ENCODE results near the gene PIK3R4. TPM values are rescaled to one million over a fixed set of nuclear protein-coding genes. Genes with fewer than 3 reads are reported as not detected.
A peak's percentile ranks its signal among the peaks of the same experiment; 100 is the strongest.

PIK3R4 gene
- polyA plus RNA-seq, 1 donor, result 28.7 TPM

DNA sequence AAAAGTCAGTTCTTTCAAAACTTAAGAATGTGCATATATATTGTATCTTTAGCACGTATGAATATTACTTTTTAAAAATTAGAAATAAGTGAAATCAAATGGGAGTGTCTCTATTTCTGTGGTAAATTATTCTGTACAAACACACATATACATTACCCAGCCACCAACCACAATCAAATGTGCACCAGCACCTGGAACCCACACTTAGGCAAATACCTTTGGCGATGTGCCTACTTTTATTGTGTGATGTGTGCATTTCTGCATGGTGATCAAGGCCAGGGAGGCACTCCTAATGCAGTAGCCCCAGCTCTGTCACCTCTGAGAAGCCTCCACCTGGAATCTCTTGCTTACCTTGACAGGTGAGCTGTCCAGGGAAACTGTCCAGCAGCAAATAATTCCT, 76.9 kb downstream of the PIK3R4 start:
- Histone ChIP-seq H3K36me3 (ENCODE audit: control insufficient read depth, insufficient read depth, low read length) (peaks cover 12% of the 10 kb centered on the region), H3K4me1 (ENCODE audit: control insufficient read depth, insufficient read depth, low read length) (no peaks in the 10 kb centered on the region), H3K9me3 (ENCODE audit: control insufficient read depth, low read depth, low read length) (no peaks in the 10 kb centered on the region), H3K27me3 (ENCODE audit: control insufficient read depth, insufficient read depth, low read length) (no peaks in the 10 kb centered on the region), H3K4me3 (ENCODE audit: low read length) (no peak overlapping the region), H3K27ac (ENCODE audit: low read length) (no peak overlapping the region)
- no peak for DNase-seq
- WGBS (ENCODE audit: insufficient coverage, low lambda C conversion rate), result 100% methylated on average over 1 of the region's 2 CpGs

DNA sequence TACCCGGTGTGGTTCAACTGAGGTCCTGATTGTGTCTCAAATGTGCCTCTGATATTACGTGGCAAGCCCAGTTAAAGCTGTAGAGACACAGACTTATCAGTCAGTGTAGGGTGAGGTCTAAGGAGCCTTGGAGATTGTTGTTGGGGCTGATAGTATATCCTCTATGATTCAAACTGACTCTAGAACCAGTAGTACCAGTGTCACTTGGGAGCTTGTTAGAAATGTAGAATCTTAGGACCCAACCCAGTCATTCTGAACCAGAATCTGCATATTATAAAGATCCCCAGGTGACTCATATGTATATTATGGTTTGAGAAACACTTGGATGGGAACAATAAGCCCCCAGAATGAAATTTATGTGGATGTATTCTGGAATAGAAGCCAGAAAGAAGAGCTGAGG, 83.5 kb downstream of the PIK3R4 start:
- H3K27me3 ChIP-seq (ENCODE audit: control insufficient read depth, insufficient read depth, low read length), result no peaks in the 10 kb centered on the region
- H3K4me1 ChIP-seq (ENCODE audit: control insufficient read depth, insufficient read depth, low read length), result no peaks in the 10 kb centered on the region
- no CpG with 5 or more reads among the region's 2 CpGs for WGBS (ENCODE audit: insufficient coverage, low lambda C conversion rate)
- H3K36me3 ChIP-seq (ENCODE audit: control insufficient read depth, insufficient read depth, low read length), result no peaks in the 10 kb centered on the region
- no peaks in the 10 kb centered on the region for H3K9me3 ChIP-seq (ENCODE audit: control insufficient read depth, low read depth, low read length)
- DNase-seq, result no peak
- H3K4me3 ChIP-seq (ENCODE audit: low read length), result no peak overlapping the region
- no peak overlapping the region for H3K27ac ChIP-seq (ENCODE audit: low read length)

DNA sequence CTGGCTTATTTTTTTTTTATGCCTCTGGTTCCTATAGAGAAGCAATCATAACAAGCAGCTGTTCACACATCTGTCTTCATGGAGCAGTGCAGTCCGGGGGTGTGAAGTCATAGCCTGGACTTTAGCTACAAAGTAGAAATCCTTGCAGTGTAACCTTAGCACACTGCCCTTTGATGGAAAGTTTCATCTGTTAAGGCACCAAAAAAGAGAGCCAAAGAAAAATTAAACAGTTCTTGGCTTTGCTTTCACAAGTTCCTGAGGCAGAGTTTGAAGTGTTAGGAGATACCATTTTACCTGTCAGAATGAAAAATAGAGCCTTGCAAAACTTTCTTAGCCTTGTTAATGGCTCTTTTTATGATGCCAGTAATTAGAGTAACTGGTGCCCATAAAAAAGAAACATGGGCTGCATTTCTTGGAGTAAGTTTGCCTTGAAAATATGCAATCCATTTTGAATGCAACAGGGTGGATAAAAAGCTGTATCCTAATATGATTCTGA, 84.1 kb downstream of the PIK3R4 start:
- no peaks in the 10 kb centered on the region for H3K36me3 ChIP-seq (ENCODE audit: control insufficient read depth, insufficient read depth, low read length)
- DNase-seq, result peak in 1 of 2 donors; percentile 15
- no peak overlapping the region for H3K27ac ChIP-seq (ENCODE audit: low read length)
- WGBS (ENCODE audit: insufficient coverage, low lambda C conversion rate), result no CpG with 5 or more reads among the region's 1 CpG
- H3K4me3 ChIP-seq (ENCODE audit: low read length), result no peak overlapping the region
- H3K27me3 ChIP-seq (ENCODE audit: control insufficient read depth, insufficient read depth, low read length), result no peaks in the 10 kb centered on the region
- no peaks in the 10 kb centered on the region for H3K9me3 ChIP-seq (ENCODE audit: control insufficient read depth, low read depth, low read length)
- H3K4me1 ChIP-seq (ENCODE audit: control insufficient read depth, insufficient read depth, low read length), result no peaks in the 10 kb centered on the region

DNA sequence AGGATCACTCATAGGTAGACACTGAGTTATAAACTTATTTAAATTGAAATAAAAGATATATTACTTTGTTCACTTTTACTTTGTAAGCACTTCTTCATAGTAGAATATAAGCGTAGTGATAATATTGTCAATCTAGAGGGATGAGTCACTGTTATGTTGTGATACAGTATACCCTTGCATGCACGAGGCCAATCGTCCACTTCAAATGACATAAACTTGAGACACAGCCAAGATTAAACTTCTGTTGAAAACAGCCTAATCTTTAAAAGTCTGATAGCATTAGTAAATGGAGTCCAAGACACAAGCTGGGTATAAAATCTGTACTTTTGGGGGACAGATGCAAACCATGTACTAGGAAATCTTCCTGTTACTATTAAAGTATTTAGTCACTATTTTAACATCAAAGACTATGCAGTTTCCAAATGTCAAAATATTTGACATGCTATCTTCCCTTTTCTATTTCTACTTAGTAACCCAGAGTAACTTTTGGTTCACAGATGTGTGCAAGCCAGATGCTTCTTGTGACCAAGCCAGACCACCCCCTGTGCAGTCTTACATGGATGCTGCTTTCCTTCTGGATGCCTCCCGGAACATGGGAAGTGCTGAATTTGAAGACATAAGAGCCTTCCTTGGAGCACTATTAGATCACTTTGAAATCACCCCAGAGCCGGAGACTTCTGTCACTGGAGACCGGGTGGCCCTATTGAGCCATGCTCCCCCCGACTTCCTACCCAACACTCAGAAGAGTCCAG, 85.3 kb downstream of the PIK3R4 start:
- H3K27me3 ChIP-seq (ENCODE audit: control insufficient read depth, insufficient read depth, low read length), result no peaks in the 10 kb centered on the region
- H3K4me1 ChIP-seq (ENCODE audit: control insufficient read depth, insufficient read depth, low read length), result no peaks in the 10 kb centered on the region
- no peak overlapping the region for H3K27ac ChIP-seq (ENCODE audit: low read length)
- H3K36me3 ChIP-seq (ENCODE audit: control insufficient read depth, insufficient read depth, low read length), result no peaks in the 10 kb centered on the region
- H3K9me3 ChIP-seq (ENCODE audit: control insufficient read depth, low read depth, low read length), result no peaks in the 10 kb centered on the region
- no peak for DNase-seq
- 37% methylated on average over 2 of the region's 7 CpGs for WGBS (ENCODE audit: insufficient coverage, low lambda C conversion rate)
- H3K4me3 ChIP-seq (ENCODE audit: low read length), result no peak overlapping the region

DNA sequence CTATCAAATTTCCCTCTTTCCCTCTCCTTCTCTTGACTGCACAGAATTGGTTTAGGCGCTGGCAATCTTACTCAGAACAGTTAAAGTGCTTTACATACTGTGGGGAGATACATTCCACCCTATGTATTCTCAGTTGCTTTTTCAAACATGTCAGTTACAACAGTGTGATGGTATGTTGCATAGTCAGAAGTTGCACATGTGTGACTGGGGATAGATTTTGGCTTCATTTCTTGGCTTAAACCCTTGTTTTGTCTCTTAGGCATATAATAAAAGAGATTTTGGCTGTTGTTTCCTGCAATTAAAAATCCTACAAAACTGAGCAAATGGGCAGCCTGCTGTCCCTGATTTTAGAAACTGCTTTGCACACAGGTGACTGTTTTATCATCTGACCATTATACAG, 86.7 kb downstream of the PIK3R4 start:
- DNase-seq, result no peak
- no CpG with 5 or more reads among the region's 1 CpG for WGBS (ENCODE audit: insufficient coverage, low lambda C conversion rate)
- Histone ChIP-seq H3K4me1 (ENCODE audit: control insufficient read depth, insufficient read depth, low read length) (no peaks in the 10 kb centered on the region), H3K4me3 (ENCODE audit: low read length) (no peak overlapping the region), H3K36me3 (ENCODE audit: control insufficient read depth, insufficient read depth, low read length) (no peaks in the 10 kb centered on the region), H3K27me3 (ENCODE audit: control insufficient read depth, insufficient read depth, low read length) (no peaks in the 10 kb centered on the region), H3K9me3 (ENCODE audit: control insufficient read depth, low read depth, low read length) (no peaks in the 10 kb centered on the region), H3K27ac (ENCODE audit: low read length) (no peak overlapping the region)

DNA sequence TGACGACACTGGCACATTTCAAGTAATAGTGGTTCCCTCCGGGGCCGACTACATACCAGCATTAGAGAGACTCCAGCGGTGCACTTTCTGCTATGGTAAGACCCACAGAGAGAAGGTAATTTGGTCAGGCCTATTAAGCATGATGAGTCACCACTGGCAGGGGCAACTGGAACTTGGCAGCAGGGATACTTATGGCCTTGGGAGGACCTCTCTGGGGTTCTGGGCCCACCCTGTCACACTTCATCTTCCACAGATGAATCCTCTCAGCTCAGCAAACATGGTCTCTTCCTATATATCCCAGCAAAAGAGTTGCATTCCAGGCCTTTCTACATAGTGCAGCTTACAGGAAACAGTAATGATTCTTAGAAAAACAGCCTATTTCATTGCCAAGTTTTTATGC, 88.0 kb downstream of the PIK3R4 start:
- Histone ChIP-seq H3K4me3 (ENCODE audit: low read length) (no peak overlapping the region), H3K4me1 (ENCODE audit: control insufficient read depth, insufficient read depth, low read length) (no peaks in the 10 kb centered on the region), H3K36me3 (ENCODE audit: control insufficient read depth, insufficient read depth, low read length) (no peaks in the 10 kb centered on the region), H3K27ac (ENCODE audit: low read length) (no peak overlapping the region), H3K27me3 (ENCODE audit: control insufficient read depth, insufficient read depth, low read length) (no peaks in the 10 kb centered on the region), H3K9me3 (ENCODE audit: control insufficient read depth, low read depth, low read length) (no peaks in the 10 kb centered on the region)
- no CpG with 5 or more reads among the region's 4 CpGs for WGBS (ENCODE audit: insufficient coverage, low lambda C conversion rate)
- no peak for DNase-seq

DNA sequence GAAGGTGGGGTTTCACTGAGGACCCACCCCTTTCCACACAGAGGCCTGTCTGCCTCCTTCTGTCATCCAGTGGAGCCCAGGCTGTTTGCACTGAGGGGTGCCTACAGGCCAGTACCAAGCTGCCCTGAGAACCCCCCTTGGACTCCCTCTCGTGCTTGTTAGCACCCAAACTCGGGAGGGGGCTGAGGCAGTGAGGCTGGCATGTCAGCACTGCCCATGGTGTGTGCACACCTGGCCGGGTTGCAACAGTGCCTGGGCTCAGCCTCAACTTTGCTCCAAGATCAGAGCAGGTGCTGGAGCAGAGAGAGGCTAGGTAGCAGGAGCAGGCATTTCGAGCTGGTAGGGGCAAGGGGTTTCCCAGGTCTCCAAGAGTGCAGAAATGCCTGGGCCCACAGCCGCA, 90.0 kb downstream of the PIK3R4 start:
- Histone ChIP-seq H3K27me3 (ENCODE audit: control insufficient read depth, insufficient read depth, low read length) (no peaks in the 10 kb centered on the region), H3K36me3 (ENCODE audit: control insufficient read depth, insufficient read depth, low read length) (no peaks in the 10 kb centered on the region), H3K9me3 (ENCODE audit: control insufficient read depth, low read depth, low read length) (no peaks in the 10 kb centered on the region), H3K4me3 (ENCODE audit: low read length) (no peak overlapping the region), H3K27ac (ENCODE audit: low read length) (no peak overlapping the region), H3K4me1 (ENCODE audit: control insufficient read depth, insufficient read depth, low read length) (no peaks in the 10 kb centered on the region)
- WGBS (ENCODE audit: insufficient coverage, low lambda C conversion rate), result no CpG with 5 or more reads among the region's 5 CpGs
- DNase-seq, result no peak

DNA sequence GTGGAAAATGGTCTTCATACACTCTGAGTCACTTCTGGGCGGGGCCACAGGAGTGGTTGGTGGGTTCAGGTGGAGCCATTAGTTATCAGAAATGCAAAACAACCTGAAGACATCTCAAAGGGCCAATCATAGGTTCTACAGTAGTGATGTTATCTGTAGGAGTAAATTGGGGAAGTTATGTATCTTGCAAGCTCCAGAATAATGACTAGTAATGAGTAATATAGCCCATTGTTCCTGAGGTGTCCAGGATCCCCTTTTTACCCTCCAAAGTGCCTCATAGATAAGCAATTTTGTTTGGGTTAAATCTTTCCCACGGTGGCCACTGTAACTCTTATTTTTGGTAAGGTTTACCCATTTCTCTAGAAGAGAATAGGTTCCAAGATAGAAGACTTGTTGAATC, 91.7 kb downstream of the PIK3R4 start:
- Histone ChIP-seq H3K27ac (ENCODE audit: low read length) (no peak overlapping the region), H3K27me3 (ENCODE audit: control insufficient read depth, insufficient read depth, low read length) (no peaks in the 10 kb centered on the region), H3K4me1 (ENCODE audit: control insufficient read depth, insufficient read depth, low read length) (no peaks in the 10 kb centered on the region), H3K4me3 (ENCODE audit: low read length) (no peak overlapping the region), H3K36me3 (ENCODE audit: control insufficient read depth, insufficient read depth, low read length) (no peaks in the 10 kb centered on the region), H3K9me3 (ENCODE audit: control insufficient read depth, low read depth, low read length) (no peaks in the 10 kb centered on the region)
- 80% methylated on average over 1 of the region's 2 CpGs for WGBS (ENCODE audit: insufficient coverage, low lambda C conversion rate)
- DNase-seq, result no peak

DNA sequence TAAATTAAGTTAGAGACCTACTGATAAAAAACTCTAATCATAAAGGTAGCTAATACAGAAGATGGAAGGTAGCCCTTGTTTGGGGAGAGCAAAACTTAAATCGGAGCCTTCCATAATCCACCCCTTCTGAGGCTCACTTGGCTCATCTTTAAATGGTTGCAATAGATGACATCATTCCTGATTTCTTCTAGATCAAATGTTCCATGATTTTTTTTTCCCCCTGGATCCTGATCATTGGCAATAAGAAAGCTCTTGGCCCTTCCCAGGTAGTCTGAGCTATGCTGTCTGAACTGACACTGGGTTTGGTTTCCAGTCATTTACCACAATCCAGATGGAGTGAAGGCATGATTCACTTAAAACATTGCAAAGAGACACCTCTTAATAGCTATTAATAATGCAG, 92.5 kb downstream of the PIK3R4 start:
- H3K9me3 ChIP-seq (ENCODE audit: control insufficient read depth, low read depth, low read length), result no peaks in the 10 kb centered on the region
- WGBS (ENCODE audit: insufficient coverage, low lambda C conversion rate), result no CpG with 5 or more reads among the region's 1 CpG
- no peaks in the 10 kb centered on the region for H3K36me3 ChIP-seq (ENCODE audit: control insufficient read depth, insufficient read depth, low read length)
- H3K27ac ChIP-seq (ENCODE audit: low read length), result no peak overlapping the region
- no peak for DNase-seq
- H3K27me3 ChIP-seq (ENCODE audit: control insufficient read depth, insufficient read depth, low read length), result no peaks in the 10 kb centered on the region
- H3K4me1 ChIP-seq (ENCODE audit: control insufficient read depth, insufficient read depth, low read length), result no peaks in the 10 kb centered on the region
- H3K4me3 ChIP-seq (ENCODE audit: low read length), result no peak overlapping the region

DNA sequence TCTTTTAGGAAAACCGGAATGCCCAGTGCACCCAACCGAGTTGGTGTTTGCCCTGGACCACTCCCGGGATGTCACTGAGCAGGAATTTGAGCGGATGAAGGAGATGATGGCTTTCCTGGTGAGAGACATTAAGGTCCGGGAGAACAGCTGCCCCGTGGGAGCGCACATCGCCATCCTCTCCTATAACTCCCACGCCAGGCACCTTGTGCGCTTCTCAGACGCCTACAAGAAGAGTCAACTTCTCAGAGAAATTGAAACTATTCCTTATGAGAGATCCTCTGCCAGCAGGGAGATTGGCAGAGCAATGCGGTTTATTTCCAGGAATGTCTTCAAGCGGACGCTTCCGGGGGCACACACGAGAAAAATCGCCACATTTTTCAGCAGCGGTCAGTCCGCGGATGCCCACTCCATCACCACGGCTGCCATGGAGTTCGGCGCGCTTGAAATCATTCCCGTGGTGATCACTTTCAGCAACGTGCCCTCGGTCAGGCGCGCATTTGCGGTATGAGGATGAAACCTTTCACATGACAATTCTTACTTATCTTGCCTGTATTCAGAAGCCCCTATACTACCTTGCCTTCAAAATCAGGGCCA, 97.5 kb downstream of the PIK3R4 start:
- no peak for DNase-seq
- WGBS (ENCODE audit: insufficient coverage, low lambda C conversion rate), result 80% methylated on average over 1 of the region's 30 CpGs

DNA sequence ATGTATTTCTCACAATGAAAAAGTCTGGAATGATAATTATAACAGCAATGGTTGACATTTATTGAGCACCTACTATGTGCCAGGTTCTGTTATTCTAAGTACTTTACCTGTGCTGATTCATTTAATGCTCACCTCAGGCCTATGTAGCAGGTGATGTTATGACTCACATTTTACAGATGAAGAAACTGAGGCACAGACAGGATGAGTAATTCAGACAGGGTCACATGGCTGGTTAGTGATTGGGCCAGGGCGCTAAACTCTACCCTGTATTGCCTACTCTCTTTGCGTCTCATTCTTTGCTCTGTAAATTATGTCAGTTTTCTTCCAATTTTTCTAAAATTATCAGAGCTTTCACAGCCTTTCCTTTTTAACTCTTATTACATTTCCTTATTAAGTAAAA, 98.3 kb downstream of the PIK3R4 start:
- 100% methylated on average over 2 of the region's 2 CpGs for WGBS (ENCODE audit: insufficient coverage, low lambda C conversion rate)
- Histone ChIP-seq H3K9me3 (ENCODE audit: control insufficient read depth, low read depth, low read length) (no peaks in the 10 kb centered on the region), H3K36me3 (ENCODE audit: control insufficient read depth, insufficient read depth, low read length) (no peaks in the 10 kb centered on the region), H3K27me3 (ENCODE audit: control insufficient read depth, insufficient read depth, low read length) (no peaks in the 10 kb centered on the region), H3K27ac (ENCODE audit: low read length) (no peak overlapping the region), H3K4me3 (ENCODE audit: low read length) (no peak overlapping the region), H3K4me1 (ENCODE audit: control insufficient read depth, insufficient read depth, low read length) (no peaks in the 10 kb centered on the region)
- no peak for DNase-seq

More for the DNA sequence above, 97.5 kb downstream of the PIK3R4 start:
- Histone ChIP-seq H3K9me3 (ENCODE audit: control insufficient read depth, low read depth, low read length) (no peaks in the 10 kb centered on the region), H3K4me3 (ENCODE audit: low read length) (no peak overlapping the region), H3K27me3 (ENCODE audit: control insufficient read depth, insufficient read depth, low read length) (no peaks in the 10 kb centered on the region), H3K4me1 (ENCODE audit: control insufficient read depth, insufficient read depth, low read length) (no peaks in the 10 kb centered on the region), H3K36me3 (ENCODE audit: control insufficient read depth, insufficient read depth, low read length) (no peaks in the 10 kb centered on the region), H3K27ac (ENCODE audit: low read length) (no peak overlapping the region)
